ENCODE results near the gene CNDP1.

DNA sequence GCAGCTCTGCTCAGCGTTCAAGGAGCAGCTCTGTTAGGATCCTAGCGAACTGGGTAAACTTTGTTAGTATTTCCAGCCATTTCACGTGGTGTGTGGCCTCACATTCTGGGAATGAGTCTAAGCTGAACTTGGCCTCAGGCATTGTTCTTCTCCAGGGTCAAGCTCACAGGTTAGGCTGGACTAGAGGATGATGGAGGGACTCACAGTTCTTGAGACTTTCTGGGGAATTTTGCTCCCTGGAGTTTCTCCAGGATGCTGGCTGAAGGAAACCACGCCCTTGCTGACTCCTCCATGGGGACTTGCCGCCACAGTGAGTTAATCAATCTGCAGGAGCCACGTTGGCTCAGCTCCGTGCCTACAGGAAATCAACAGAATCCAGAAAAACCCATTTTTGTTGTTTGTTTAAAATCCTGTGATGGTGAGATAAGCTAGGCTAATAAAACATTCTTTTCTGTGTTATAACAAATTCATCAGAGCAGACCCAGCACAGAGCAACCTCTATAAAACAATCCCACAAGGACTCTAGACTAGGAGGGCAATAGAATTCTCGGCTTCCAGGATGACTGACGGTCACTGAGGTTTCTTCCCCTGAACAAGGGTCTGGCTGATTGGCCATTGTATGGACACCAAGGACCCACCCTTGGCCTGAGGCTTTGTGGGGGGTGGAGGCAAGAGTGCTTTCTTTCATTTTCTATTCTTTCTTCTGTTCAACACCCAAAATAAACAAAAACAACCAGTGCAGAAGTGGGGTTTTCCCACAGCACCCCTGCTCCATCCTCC, 12.6 kb downstream of the CNDP1 start:
- TF ChIP-seq, protein P1, sequence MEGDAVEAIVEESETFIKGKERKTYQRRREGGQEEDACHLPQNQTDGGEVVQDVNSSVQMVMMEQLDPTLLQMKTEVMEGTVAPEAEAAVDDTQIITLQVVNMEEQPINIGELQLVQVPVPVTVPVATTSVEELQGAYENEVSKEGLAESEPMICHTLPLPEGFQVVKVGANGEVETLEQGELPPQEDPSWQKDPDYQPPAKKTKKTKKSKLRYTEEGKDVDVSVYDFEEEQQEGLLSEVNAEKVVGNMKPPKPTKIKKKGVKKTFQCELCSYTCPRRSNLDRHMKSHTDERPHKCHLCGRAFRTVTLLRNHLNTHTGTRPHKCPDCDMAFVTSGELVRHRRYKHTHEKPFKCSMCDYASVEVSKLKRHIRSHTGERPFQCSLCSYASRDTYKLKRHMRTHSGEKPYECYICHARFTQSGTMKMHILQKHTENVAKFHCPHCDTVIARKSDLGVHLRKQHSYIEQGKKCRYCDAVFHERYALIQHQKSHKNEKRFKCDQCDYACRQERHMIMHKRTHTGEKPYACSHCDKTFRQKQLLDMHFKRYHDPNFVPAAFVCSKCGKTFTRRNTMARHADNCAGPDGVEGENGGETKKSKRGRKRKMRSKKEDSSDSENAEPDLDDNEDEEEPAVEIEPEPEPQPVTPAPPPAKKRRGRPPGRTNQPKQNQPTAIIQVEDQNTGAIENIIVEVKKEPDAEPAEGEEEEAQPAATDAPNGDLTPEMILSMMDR (IDR thresholded peaks at IDR 0.05; ENCODE audit: low read length) = no peak
- TF ChIP-seq EZH2phosphoT487 (IDR thresholded peaks at IDR 0.05; ENCODE audit: low read length) = no peak
- TF ChIP-seq EZH2 (optimal IDR thresholded peaks at IDR 0.05; ENCODE audit: low read depth, low read length) = no peak
